Measurements from ENCODE around the gene OXA1L.
A peak's percentile ranks its signal among the peaks of the same experiment; 100 is the strongest.
"Not testable (repeated sequence)": the region's sequence is repeated elsewhere in the genome, so short reads cannot be mapped to it uniquely, and the experiment has no call there.

Gene OXA1L

GRCh38 chr14:22800346-22800745, 33.9 kb downstream of the OXA1L start:
- no peak for DNase-seq (ENCODE audit: low spot score)

- DNase-seq (ENCODE audit: low spot score), result no peak
Observed at GRCh38 chr14:22801716-22802115, 35.2 kb downstream of the OXA1L start.

GRCh38 chr14:22802860-22803686, 36.6 kb downstream of the OXA1L start:
- DNase-seq (ENCODE audit: low spot score), result no peak

DNA sequence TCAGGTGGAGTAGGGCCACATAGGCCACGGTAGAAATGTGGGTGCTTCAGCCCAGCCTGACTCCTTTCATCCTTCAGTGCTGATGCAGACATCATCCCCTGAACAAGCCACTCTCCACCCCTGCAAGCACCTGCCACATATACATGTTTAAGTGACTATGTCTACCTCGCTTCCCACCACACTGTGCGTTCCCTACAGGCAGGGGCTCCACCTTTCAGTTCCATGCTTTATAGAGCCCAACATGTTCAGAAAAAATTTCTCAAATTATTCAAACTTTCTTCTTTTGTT, 37.1 kb downstream of the OXA1L start:
- DNase-seq (ENCODE audit: low spot score), result no peak

- not testable (repeated sequence) for DNase-seq (ENCODE audit: low spot score)
Observed at GRCh38 chr14:22805235-22805634, 38.7 kb downstream of the OXA1L start.

- DNase-seq (ENCODE audit: low spot score), result no peak
Observed at GRCh38 chr14:22807432-22808087, 41.1 kb downstream of the OXA1L start.

GRCh38 chr14:22808388-22809209, 42.1 kb downstream of the OXA1L start:
- no peak for DNase-seq (ENCODE audit: low spot score)

DNA sequence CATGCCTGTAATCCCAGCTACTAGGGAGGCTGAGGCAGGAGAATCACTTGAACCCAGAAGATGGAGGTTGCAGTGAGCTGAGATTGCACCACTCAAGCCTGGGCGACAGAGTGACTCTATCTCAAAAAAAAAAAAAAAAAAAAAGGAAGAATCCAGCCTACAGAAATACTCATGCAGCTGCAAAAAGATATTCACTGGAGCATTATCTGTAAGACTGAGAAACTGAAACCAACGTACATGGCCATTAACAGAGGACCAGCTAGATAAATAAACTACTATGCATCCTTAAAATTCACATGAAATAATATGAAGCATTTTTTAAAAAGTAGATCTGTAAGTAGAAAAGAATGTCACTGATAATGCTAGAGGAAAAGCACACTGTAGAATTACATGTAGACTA, 45.2 kb downstream of the OXA1L start:
- peak; percentile 54 for DNase-seq (ENCODE audit: low spot score)

- DNase-seq (ENCODE audit: low spot score), result no peak
Observed at GRCh38 chr14:22812744-22813143, 46.3 kb downstream of the OXA1L start.

DNA sequence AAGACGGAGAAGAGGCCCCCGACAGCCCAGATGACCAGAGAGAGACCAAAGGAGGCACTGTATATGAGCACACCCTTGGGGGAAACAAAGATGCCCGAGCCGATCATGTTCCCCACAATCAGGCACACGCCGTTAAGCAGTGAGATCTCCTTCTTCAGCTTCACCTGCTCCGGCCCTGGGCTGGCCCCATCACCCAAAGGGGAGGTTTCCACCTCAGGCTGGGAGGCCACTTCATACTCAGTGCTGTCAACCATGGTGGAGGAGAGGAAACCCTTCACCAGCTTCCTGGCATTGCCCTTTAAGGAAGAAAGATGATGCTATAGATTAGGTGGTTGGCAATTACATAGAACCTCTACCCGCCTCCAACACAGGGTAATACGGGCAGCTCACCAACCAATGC, 46.7 kb downstream of the OXA1L start:
- no peak for DNase-seq (ENCODE audit: low spot score)

DNA sequence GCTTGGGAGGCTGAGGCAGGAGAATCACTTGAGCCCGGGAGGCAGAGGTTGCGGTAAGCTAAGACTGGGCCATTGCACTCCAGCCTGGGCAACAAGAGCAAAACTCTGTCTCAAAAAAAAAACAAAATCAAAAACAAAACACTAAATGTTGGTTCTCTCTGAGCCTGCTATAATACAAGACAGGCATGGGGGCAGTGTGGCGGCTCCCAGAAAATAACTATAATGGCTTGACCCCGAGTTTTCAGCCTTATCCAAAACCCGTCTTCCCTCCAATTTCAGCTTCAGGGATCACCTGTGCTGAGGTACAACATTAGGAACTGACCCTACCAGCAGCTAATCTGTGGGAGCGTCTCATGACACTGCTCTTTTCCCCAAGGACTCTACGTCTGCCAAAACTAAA, 47.9 kb downstream of the OXA1L start:
- DNase-seq (ENCODE audit: low spot score), result no peak

- DNase-seq (ENCODE audit: low spot score), result no peak
Observed at GRCh38 chr14:22814941-22815713, 48.6 kb downstream of the OXA1L start, which contains the start of gene SLC7A7. TSS of gene SLC7A7 (minus strand) at chr14:22815435. CDS start at chr14:22813398, 2,037 bp downstream.

DNA sequence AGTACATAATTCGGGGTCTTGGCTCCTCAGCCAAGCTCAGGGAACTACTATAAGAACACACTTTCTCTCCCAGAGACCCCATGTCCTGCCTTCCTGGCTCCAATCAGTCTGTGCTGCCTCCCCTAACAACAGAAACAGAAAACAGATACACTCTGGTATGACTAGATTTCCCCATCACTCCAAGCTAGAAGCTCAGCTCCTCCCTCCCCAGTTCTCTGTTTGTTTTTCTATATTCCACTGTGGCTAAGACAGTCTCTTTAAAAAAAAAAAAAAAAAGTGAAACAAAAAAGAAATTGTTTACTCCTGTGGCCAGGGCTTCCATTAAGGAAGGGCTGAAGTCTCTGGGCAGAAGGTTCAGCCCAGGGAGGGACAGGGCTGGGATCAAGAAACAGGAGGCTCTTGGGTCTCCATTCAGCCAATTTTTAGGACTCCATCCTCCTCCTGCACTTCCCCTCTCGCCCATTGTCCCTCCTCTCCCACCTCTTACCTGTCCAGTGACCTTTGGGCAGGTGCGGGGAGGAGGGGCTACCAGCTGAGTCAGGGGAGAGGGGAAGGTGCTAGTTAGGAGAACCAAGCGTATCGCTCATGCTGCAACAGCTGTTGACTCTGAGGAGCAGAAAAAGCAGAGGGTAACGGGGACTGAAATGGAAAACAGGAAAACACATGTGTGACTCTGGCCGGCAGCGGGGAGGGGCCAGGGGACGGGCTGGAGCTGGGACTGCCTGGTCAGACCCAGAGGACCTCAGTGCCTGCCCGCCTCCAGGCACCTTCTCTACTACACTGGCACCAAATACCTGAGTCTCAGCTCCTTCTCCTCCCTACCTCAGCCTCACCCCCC, 52.9 kb downstream of the OXA1L start:
- no peak for DNase-seq (ENCODE audit: low spot score)

GRCh38 chr14:22820731-22821130, 54.2 kb downstream of the OXA1L start:
- no peak for DNase-seq (ENCODE audit: low spot score)

- no peak for DNase-seq (ENCODE audit: low spot score)
Observed at GRCh38 chr14:22821193-22822015, 54.9 kb downstream of the OXA1L start.

GRCh38 chr14:22822016-22822570, 55.6 kb downstream of the OXA1L start:
- no peak for DNase-seq (ENCODE audit: low spot score)
